ENCODE data around the gene DPH5. TPM values are rescaled to one million over a fixed set of nuclear protein-coding genes. Genes with fewer than 3 reads are reported as not detected.

Gene DPH5
- total and polyA plus RNA-seq, 2 of the 4 experiments (the other 2 are of a cell fraction), result 32.3 to 42.0 TPM

Other genes with a start within 250 kb of the DPH5 start
- 26.4 and 27.6 TPM in 2 replicates for gene EXTL2, start 130.9 kb downstream of the DPH5 start, total RNA-seq (2012; rRNA removed)
- 19.2 and 24.9 TPM in 2 replicates for gene EXTL2, start 130.9 kb downstream of the DPH5 start, polyA plus RNA-seq (2012; rRNA removed)
- 60.2 and 87.2 TPM in 2 replicates for gene SLC30A7, start 129.7 kb downstream of the DPH5 start, total RNA-seq (2012; rRNA removed)
- 5.1 and 8.4 TPM in 2 replicates for gene SLC30A7, start 129.7 kb downstream of the DPH5 start, polyA plus RNA-seq (2012; rRNA removed)
- 12.5 and 12.9 TPM in 2 replicates for gene S1PR1, start 211.2 kb upstream of the DPH5 start, total RNA-seq (2012; rRNA removed)
- gene S1PR1, start 211.2 kb upstream of the DPH5 start, polyA plus RNA-seq (2012; rRNA removed), result 14.1 and 15.6 TPM in 2 replicates